HG03565 (cell line): Measurements from ENCODE around the gene UBTD1.
"Not testable (repeated sequence)": the region's sequence is repeated elsewhere in the genome, so short reads cannot be mapped to it uniquely, and the experiment has no call there.

Source experiments
- ATAC-seq: cut with Tn5 transposase; IDR thresholded peaks from one replicate; pipeline ENCODE4 v1.9.1; 2021; ENCODE audit warnings: mild to moderate bottlenecking, moderate library complexity; ENCODE audit not compliant: unreplicated experiment

The UBTD1 gene

GRCh38 chr10:97554336-97554735, 55.6 kb downstream of the UBTD1 start:
- ATAC-seq = not testable (repeated sequence)

- ATAC-seq = not testable (repeated sequence)
Observed at GRCh38 chr10:97555541-97555940, 56.8 kb downstream of the UBTD1 start.

DNA sequence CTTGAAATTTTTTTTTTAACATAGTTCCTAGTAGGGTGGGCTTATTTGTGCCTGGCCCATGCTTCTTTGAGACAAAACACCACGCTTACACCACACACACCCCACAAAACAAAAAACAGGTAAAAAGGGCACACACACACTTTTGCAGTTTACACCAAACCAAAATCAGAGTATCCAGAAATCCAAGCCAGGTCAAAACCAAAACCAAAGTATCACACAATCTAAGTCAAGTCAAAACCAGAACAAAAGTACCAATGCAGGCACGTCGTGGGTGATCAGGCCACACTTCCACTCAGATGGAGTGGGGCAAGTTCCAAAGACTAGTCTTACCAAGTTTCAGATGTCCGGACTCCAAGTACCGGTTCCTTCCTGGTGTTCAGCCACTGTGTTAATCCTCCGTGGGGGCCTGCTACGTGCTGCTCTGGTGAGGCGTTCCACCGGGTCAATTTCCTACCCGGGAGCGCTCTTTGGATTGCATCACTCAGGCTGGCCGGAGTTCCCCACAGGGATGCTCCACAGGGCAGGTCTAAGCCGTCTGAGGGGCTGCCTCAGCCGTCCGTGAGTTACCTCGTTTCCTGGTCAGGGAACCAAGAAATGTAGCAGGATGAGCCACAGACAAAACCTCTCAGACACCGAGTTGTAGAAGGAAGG, 62.1 kb downstream of the UBTD1 start:
- not testable (repeated sequence) for ATAC-seq

DNA sequence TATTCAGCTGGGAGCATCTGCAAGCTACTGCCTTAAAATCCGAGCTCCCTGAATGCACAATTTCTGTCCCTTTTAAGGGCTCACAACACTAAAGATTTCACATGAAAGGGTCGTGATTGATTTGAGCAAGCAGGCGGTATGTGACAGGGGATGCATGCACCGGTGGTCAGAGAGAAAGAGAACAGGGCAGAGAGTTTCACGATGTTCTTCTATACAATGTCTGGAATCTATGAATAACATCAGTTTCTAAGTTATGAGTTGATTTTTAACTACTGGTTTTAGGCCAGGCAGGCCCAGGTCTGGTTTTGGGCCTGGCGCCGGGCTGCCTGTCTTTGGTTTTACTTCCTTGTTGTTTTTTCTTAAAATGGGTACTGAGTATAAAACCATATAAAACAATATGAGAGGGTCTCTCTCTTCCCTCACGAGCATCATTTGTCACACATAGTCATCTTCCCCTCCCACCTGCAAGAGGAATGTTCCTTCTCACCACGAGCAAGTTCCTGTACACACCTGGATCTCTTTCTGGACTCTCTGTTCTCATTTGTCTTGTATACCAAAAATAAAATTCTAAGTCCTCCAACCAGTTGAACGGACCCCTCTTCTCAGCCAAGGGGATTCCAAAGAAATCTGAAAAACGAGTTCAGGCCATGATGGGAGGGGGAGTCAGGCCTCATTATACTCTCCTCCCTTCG, 62.8 kb downstream of the UBTD1 start:
- ATAC-seq = not testable (repeated sequence)

- not testable (repeated sequence) for ATAC-seq
Observed at GRCh38 chr10:97562329-97562728, 63.6 kb downstream of the UBTD1 start.

GRCh38 chr10:97563337-97563736, 64.6 kb downstream of the UBTD1 start:
- no peak for ATAC-seq

GRCh38 chr10:97564776-97565175, 66.1 kb downstream of the UBTD1 start:
- ATAC-seq = no peak

DNA sequence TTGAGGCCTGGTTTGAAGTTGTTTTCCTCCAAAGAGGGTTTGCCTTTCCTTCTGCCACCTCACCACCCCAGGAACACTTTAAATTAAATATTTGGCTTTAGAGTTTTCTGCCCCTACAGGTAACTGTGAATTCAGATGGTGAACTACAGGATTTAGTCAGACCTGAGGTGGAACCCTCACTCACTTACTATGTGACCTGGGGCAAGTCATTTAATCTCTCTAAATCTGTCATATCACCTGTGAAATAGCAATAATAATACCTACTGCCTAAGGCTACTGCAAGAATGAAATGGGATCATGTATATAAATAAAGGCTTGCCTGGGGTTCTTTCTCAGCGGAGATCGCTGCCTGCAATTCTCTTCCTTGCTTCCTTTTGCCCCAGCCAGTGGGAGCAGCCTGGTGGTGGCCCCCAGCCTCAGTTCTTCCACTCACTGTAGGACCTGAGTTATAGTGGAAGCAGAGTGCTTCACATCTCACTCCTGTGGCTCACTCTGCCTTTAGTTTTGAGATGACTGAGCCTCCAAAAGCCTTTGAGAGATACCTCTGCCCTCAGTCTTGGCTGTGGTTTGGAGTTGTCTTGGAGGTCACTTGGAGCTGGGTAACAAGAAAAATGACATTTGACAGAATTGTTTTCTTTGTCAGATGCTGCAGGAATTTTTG, 67.7 kb downstream of the UBTD1 start:
- no peak for ATAC-seq

DNA sequence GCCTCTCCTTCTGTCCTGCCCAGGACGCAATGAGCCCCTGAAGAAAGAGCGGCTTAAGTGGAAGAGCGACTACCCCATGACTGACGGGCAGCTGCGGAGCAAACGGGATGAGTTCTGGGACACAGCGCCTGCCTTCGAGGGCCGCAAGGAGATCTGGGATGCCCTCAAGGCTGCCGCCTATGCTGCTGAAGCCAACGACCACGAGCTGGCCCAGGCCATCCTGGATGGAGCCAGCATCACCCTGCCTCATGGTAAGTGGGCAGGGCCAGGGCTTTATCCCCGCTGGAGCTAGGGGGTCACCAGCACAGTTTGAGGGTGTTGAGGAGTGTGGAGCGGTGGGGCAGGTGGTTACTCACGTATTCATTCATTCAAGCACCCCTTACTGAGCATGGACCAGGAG, 69.2 kb downstream of the UBTD1 start:
- no peak for ATAC-seq

DNA sequence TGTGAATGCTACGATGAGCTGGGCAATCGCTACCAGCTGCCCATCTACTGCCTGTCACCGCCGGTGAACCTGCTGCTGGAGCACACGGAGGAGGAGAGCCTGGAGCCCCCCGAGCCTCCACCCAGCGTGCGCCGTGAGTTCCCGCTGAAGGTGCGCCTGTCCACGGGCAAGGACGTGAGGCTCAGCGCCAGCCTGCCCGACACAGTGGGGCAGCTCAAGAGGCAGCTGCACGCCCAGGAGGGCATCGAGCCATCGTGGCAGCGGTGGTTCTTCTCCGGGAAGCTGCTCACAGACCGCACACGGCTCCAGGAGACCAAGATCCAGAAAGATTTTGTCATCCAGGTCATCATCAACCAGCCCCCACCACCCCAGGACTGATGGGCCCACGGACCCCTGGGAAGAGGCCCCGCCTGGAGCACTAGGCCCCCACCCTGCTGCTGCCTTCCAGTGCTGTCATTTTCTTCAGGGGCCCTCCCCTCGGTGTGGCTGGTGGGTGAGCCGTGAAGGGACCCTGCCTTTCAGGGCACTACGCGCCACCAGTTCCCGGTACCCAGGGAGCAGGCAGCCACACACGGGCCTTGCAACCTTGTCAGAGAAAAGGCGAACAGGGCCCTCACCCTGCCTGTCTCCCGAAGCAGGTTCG, 71.5 kb downstream of the UBTD1 start:
- no peak for ATAC-seq

DNA sequence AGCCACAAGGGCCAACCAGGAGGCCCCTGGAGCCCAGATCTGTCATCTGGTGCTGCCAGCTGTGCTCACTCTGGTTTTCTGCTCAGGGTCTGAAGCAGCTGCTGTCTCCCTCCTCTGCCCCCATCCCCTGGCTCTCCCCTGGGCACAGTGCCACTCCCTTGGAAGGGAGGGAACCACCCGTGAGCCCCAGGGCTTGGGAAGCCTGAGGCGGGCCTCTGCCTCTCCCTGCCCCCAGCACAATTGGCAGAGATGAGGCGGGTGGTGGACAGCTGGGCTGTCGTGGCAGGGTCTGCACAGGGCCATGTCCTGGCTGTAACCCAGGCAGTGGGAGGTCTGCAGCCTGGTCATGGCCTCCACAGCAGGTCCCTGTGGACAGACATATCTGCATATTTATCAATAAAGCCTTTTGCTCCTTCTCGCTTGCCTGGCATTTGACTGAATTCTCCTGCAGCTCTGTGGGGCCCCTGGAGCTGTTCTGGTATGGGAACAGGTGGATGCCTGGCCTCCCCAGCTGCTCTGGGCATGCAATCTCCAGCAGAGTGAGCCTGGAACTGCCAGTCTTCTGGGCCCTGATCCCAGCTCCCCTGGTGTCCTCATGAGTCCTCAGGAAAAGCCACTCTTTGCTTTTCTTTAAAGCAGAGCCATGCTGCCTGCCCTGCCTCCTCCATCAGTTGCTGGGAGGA, 72.2 kb downstream of the UBTD1 start:
- ATAC-seq = no peak

DNA sequence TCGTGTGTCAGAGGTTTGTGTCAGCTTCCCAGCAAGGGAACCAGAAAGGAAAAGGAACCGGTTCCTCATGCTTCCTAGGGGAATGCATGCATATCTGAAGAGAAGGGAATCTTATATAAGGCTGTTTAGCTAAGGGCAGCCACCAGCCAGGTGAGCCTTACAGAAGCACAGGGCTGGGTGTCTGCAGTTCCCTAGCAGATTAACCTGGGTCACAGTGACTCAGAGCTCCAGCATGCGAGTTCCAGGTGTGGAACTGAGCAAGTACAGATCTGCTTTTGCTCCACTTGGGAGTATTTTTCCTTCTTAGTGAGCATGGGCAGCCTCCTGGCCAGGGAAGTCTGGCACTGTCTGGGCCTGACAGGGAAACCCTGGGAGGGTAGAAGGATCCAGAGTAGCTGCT, 72.9 kb downstream of the UBTD1 start:
- ATAC-seq = no peak

DNA sequence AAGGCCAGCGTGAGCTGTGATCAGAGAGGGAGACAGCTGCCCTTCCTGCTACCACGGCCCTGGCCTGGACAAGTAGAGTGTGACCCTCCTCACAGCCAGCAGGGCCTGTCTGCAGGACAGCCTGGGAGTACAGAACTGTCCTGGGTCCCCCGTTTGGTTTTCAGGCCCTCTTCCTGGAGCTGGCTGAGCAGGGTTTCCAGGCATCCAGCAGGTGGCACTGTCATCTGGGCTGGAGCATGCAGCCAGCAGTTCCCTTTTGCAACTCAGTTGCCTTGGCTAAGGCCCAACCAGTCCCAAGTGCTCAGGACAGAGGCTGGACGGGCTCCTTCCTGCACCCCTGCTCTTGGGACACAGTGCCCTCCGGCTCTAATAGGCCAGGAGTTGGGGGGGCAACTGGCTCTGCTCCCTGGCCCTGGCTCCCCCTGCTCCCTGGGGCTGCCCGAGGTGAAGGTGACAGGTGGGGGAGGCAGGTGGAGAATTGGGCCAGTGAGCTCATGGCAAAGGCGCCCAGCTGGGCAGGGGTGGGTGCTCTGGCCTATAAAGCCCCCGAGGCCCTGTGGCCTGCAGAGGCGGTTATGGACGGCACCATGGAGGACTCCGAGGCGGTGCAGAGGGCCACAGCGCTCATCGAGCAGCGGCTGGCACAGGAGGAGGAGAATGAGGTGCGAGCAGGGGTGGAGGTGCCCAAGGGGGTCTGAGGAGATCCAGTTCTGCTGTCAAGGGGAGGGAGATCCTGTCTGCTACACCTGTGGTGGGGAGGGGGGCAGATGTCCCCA, 73.7 kb downstream of the UBTD1 start, which contains the start of gene ANKRD2:
TSS of gene ANKRD2 (plus strand) at position 566 of the 776 bp plus-strand sequence. CDS start at position 576, 10 bp downstream.
- ATAC-seq = peak; percentile 56

DNA sequence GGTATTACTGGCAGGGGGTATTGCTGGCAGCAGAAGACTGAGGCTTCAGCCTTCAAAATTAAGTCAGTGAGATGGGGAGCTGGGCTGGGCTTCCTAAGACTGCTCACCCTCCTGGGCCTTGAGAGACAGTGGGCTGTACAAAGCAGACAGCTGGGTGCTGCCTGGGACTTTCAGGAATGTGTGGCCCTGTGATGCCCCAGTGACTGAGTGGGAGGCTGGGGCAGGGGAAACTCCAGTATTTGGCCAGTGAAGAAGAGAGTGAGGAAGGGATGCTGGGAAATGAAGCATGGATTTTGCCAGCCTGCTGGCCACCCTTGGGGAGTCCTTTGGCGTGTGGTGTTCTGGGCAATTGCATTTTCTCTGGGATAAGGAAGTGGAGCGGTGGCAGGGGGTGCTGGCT, 74.3 kb downstream of the UBTD1 start:
- ATAC-seq = no peak

DNA sequence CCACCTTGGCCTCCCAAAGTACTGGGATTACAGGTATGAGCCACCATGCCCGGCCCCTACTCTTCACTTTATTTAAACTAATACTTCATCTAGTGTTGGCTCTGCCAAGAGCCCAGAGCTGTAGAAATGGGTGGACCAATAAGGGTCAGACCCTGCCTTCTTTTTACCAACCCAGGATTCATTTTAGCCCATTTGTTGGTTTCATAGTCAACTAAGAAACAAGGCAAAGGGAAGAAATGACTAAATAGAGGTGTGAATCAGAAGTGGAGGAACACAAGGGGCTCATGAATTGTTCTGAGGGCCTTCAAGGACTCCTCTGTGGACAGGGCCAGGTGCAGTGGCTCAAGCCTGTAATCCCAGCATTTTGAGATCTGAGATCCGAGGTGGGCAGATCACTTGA, 74.9 kb downstream of the UBTD1 start:
- no peak for ATAC-seq

- ATAC-seq = no peak
Observed at GRCh38 chr10:97574374-97575126, 75.8 kb downstream of the UBTD1 start.

DNA sequence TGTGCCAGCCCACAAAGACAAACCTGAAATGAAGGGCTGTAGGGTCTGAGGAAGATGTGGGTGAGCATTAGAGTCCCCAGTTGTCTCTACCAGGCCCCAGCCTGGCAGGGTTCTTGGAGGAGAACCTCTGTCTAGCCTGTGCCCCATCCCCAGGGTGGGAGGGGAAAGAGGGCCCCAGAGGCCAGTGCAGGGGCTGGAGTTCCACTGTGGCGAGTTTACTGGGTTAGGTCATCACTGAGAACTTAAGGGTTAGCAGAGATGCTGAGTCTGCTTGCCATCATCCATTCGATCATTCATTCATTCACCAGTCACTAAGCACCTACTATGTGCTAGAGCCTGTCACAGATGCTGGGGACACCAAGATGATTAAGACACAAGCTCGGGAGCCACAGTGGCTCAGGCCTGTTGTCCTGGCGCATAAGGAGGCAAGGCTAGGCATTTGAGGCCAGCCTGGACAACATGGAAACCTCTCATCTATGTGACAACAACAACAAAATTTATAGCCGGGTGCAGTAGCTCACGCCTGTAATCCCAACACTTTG, 76.5 kb downstream of the UBTD1 start:
- ATAC-seq = no peak

- not testable (repeated sequence) for ATAC-seq
Observed at GRCh38 chr10:97576487-97576886, 77.8 kb downstream of the UBTD1 start.

DNA sequence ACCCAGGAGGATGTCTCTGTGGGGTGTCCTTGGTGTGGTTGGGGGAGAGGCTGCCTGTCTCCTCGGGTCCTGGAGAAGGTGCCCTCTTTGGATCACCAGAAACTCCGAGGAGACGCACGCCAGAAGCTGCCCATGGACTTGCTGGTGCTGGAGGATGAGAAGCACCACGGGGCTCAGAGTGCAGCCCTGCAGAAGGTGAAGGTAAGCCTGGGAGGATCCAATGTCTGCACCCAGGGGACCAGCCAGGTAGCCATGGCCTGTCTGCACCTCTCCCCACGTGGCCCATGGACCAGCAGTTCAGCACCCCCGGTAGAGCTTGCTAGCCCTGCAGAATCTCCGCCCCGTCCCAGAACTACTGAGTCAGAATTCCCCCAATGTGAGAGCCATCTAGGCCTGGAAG, 79.0 kb downstream of the UBTD1 start:
- no peak for ATAC-seq
